C4-2B (cell line): ENCODE data around the gene KIAA0040.

Source experiments
- CTCF ChIP-seq: fragments of 450-650 bp; conservative IDR thresholded peaks from 2 replicates; pipeline ENCODE4 v1.5.1; 2017; ENCODE audit warnings: mild to moderate bottlenecking
- ZFX ChIP-seq: fragments of 450-650 bp; IDR thresholded peaks from 2 replicates; pipeline ENCODE4 v1.6.1; 2017

GRCh38 chr1:175136246-175136645, 56.3 kb downstream of the KIAA0040 start:
- TF ChIP-seq CTCF (no peak), ZFX (no peak)
